NOMO-1 (cell line): Measurements from ENCODE around the gene TUSC2.

Experiments
- DNase-seq, 2 experiments: peaks; one replicate each; lab custom pipeline; 2025; ENCODE audit not compliant: unreplicated experiment in 2 of 2; lab: John Stamatoyannopoulos, UW

The TUSC2 gene

DNA sequence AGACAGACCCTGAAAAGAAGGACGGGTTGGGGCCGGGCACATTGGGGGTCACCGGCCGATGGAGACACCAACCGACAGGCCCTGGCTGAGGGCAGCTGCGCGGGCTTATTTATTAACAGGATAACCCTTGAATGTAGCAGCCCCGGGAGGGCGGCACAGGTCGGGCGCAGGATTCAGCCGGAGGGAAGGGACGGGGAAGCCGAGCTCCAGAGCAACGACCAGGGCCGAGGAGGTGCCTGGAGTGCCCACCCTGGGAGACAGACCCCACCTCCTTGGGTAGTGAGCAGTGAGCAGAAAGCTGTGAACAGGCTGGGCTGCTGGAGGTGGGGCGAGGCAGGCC lies 51.3 kb downstream of the TUSC2 start:
- DNase-seq, result no peak

DNA sequence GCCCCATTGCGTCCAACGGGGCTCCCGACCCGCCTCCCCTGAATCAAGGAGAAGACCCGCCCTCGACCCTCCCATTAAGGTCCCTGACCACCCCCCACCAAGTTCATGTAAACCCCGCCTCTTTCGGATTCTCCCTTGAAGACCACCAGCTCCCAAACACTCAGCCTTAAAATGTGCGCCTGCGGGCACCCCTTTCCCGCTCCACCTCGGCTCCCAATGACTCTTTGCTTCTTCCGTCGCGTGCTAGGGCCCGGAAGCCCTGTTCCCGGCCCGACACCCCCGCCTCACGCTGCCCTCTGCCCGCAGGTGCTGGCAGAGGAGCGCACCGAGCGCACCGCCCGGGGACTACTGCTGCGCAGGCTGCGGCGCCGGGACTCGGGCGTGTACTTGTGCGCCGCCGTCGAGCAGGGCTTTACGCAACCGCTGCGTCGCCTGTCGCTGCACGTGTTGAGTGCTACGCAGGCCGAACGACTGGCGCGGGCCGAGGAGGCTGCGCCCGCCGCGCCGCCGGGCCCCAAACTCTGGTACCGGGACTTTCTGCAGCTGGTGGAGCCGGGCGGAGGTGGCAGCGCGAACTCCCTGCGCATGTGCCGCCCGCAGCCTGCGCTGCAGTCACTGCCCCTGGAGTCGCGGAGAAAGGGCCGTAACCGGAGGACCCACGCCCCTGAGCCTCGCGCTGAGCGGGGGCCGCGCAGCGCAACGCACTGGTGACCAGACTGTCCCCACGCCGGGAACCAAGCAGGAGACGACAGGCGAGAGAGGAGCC lies 51.8 kb downstream of the TUSC2 start:
- DNase-seq, result no peak

DNA sequence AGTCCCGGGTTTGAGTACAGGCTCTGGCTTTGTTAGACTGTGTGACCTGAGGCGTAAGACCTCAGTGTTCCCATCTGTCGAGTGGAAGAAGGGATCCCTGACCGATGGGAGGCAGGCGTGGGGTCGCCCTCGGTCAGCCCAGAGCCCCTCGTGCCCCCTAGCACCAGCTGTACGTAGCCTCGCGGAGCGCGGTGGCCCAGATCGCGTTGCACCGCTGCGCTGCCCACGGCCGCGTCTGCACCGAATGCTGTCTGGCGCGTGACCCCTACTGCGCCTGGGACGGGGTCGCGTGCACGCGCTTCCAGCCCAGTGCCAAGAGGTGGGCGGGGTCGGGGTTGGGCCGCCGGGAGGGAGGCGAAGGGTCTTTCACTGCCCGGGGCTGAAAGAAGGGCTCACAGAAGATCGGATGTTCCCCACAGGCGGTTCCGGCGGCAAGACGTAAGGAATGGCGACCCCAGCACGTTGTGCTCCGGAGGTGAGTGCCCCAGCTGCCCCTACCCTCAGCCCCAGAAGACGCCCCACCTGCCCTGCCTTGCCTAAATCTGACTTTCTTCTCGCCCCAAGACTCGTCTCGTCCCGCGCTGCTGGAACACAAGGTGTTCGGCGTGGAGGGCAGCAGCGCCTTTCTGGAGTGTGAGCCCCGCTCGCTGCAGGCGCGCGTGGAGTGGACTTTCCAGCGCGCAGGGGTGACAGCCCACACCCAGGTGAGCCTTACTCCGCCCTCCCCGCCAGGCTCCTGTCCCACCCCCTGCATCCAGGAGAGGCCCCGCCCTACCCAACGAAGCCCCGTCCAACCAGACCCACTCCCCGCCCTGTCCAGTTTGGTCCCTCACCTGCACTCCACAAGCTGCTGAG lies 52.7 kb downstream of the TUSC2 start:
- no peak for DNase-seq
